OCI-LY1 (cell line): Measurements from ENCODE around the gene STX8.

Source experiments
- CTCF ChIP-seq: fragments of 200-600 bp; sonication (generic), shearing (Covaris generic); IDR thresholded peaks from 2 replicates; pipeline ENCODE4 v1.5.1; 2017; ENCODE audit warnings: mild to moderate bottlenecking, antibody characterized with exemption, low read length, moderate library complexity, mixed read lengths
- EZH2 ChIP-seq: fragments of 200-600 bp; sonication (generic), shearing (Covaris generic); IDR thresholded peaks from 2 replicates; pipeline ENCODE4 v1.8.0; 2017; ENCODE audit warnings: borderline replicate concordance, mixed run types, mild to moderate bottlenecking, antibody characterized with exemption, low read length, moderate library complexity, mixed read lengths

GRCh38 chr17:9221922-9222180 is 353.8 kb downstream of the STX8 start:
- no peak for TF ChIP-seq CTCF
- TF ChIP-seq EZH2: no peak
